SK-N-SH (cell line): Measurements from ENCODE around the gene PMF1. TPM values are rescaled to one million over a fixed set of nuclear protein-coding genes. Genes with fewer than 3 reads are reported as not detected.
A peak's percentile ranks its signal among the peaks of the same experiment; 100 is the strongest.

Source experiments
- CTCF ChIA-PET: fragments of 300-600, 350-600 bp; formaldehyde crosslinking; extraction: SDS; loops from one replicate; lab custom pipeline; 2021; lab: Yijun Ruan, JAX
- POLR2A ChIA-PET: fragments of 350-600 bp; sonication (Branson Sonifier 250); formaldehyde crosslinking; extraction: SDS; loops from one replicate; lab custom pipeline; 2020; ENCODE audit warnings: antibody characterized with exemption, inconsistent platforms; lab: Yijun Ruan, JAX
- DNase-seq: peaks from one replicate; pipeline ENCODE4 v3.0.0; 2012
- H2AFZ ChIP-seq: fragments of 200-600 bp; sonication (generic); 2 replicates; pipeline ENCODE4 v1.8.1; 2016; ENCODE audit warnings: antibody characterized with exemption, mild to moderate bottlenecking, low read depth
- H3F3A ChIP-seq: fragments of 200-600 bp; sonication (generic); replicated peaks from 2 replicates; pipeline ENCODE3; 2016; ENCODE audit warnings: antibody characterized with exemption, mild to moderate bottlenecking; ENCODE audit not compliant: insufficient read depth
- H3K27ac ChIP-seq, 2 experiments: fragments of 200-500 bp in 1 of 2; fragments of 200-600 bp in 1 of 2; sonication (Bioruptor generic) in 1 of 2; sonication (generic), shearing (Covaris generic) in 1 of 2; 2 replicates each; pipeline versions ENCODE4 v1.5.1 to v1.6.1; 2014 to 2016; ENCODE audit warnings: low read depth in 2 of 2, inconsistent platforms in 1 of 2, low read length in 1 of 2, mild to moderate bottlenecking in 1 of 2, mixed read lengths in 1 of 2
- H3K27me3 ChIP-seq: fragments of 200-600 bp; sonication (generic), shearing (Covaris generic); 2 replicates; pipeline ENCODE4 v1.6.1; 2016; ENCODE audit warnings: mixed run types; ENCODE audit not compliant: insufficient read depth
- H3K36me3 ChIP-seq, 2 experiments: fragments of 200-500 bp in 1 of 2; fragments of 200-600 bp in 1 of 2; sonication (Bioruptor generic) in 1 of 2; sonication (generic) in 1 of 2; replicated peaks in 1 of 2; 2 replicates each; pipeline versions ENCODE3 to v1.5.1; 2014 to 2016; ENCODE audit warnings: low read length in 1 of 2, mild to moderate bottlenecking in 1 of 2; ENCODE audit not compliant: insufficient read depth in 2 of 2, control insufficient read depth in 1 of 2
- H3K4me1 ChIP-seq, 2 experiments: fragments of 200-500 bp in 1 of 2; fragments of 200-600 bp in 1 of 2; sonication (Bioruptor generic) in 1 of 2; sonication (generic), shearing (Covaris generic) in 1 of 2; 2 replicates each; pipeline versions ENCODE4 v1.5.1 to v1.6.1; 2014 to 2016; ENCODE audit warnings: low read depth in 1 of 2, low read length in 1 of 2, mixed run types in 1 of 2; ENCODE audit not compliant: insufficient read depth in 2 of 2, control insufficient read depth in 1 of 2
- H3K4me2 ChIP-seq: fragments of 200-600 bp; sonication (generic), shearing (Covaris generic); 2 replicates; pipeline ENCODE4 v1.6.1; 2017; ENCODE audit warnings: mixed run types
- H3K4me3 ChIP-seq, 2 experiments: fragments of 200-500 bp in 1 of 2; fragments of 200-600 bp in 1 of 2; sonication (Bioruptor generic) in 1 of 2; sonication (generic), shearing (Covaris generic) in 1 of 2; 2 replicates each; pipeline versions ENCODE4 v1.5.1 to v1.8.1; 2014 to 2016; ENCODE audit warnings: low read depth in 2 of 2, inconsistent platforms in 1 of 2, low read length in 1 of 2, mild to moderate bottlenecking in 1 of 2, mixed read lengths in 1 of 2, moderate library complexity in 1 of 2
- H3K79me2 ChIP-seq: fragments of 200-600 bp; sonication (generic); 2 replicates; pipeline ENCODE4 v1.8.1; 2017; ENCODE audit warnings: mild to moderate bottlenecking; ENCODE audit not compliant: insufficient read depth
- H3K9ac ChIP-seq: fragments of 200-600 bp; sonication (generic); 2 replicates; pipeline ENCODE4 v1.6.1; 2017; ENCODE audit warnings: mixed run types
- H3K9me2 ChIP-seq: fragments of 200-600 bp; sonication (generic); 2 replicates; pipeline ENCODE4 v1.6.1; 2017; ENCODE audit warnings: mixed run types
- H3K9me3 ChIP-seq: fragments of 200-600 bp; sonication (generic); 2 replicates; pipeline ENCODE4 v1.6.1; 2017; ENCODE audit warnings: mixed run types, mild to moderate bottlenecking, moderate library complexity
- H4K20me1 ChIP-seq: fragments of 200-600 bp; sonication (generic); 2 replicates; pipeline ENCODE4 v1.6.1; 2017; ENCODE audit warnings: mild to moderate bottlenecking, mixed run types; ENCODE audit not compliant: insufficient read depth
- CHD2 ChIP-seq: fragments of 150-350 bp; IDR thresholded peaks from 2 replicates; pipeline ENCODE4 v1.6.1; 2018; ENCODE audit warnings: low read length; ENCODE audit not compliant: partially characterized antibody
- ELF1 ChIP-seq: IDR thresholded peaks from 2 replicates; pipeline ENCODE4 v1.4.0; 2012
- EP300 ChIP-seq, 2 experiments: IDR thresholded peaks; 2 replicates each; pipeline versions ENCODE4 v1.4.0 to v1.6.1; 2012; ENCODE audit warnings: borderline replicate concordance in 1 of 2, low read depth in 1 of 2, low read length in 1 of 2
- EZH2phosphoT487 ChIP-seq: fragments of 200-600 bp; sonication (generic); IDR thresholded peaks from 2 replicates; pipeline ENCODE4 v1.6.1; 2017; ENCODE audit warnings: low read depth, mixed run types, mild to moderate bottlenecking, antibody characterized with exemption, moderate library complexity, borderline replicate concordance
- FOXM1 ChIP-seq: IDR thresholded peaks from 2 replicates; pipeline ENCODE4 v1.4.0; 2012; ENCODE audit warnings: low read depth, mild to moderate bottlenecking
- GATA2 ChIP-seq: sonication (generic); formaldehyde crosslinking; IDR thresholded peaks from 2 replicates; pipeline ENCODE4 v1.5.0; 2020; ENCODE audit warnings: mild to moderate bottlenecking, missing genetic modification reagents
- MEF2A ChIP-seq: IDR thresholded peaks from 2 replicates; pipeline ENCODE4 v1.4.0; 2012; ENCODE audit warnings: low read depth, borderline replicate concordance
- MXI1 ChIP-seq: IDR thresholded peaks from 2 replicates; pipeline ENCODE4 v1.6.1; 2012; ENCODE audit warnings: mild to moderate bottlenecking, low read depth, low read length, improper control_type of control experiment
- POLR2AphosphoS5 ChIP-seq: IDR thresholded peaks from 2 replicates; pipeline ENCODE4 v1.6.1; 2012; ENCODE audit warnings: low read depth, low read length
- RAD21 ChIP-seq: IDR thresholded peaks from 2 replicates; pipeline ENCODE4 v1.6.1; 2012; ENCODE audit warnings: mild to moderate bottlenecking, low read length
- RCOR1 ChIP-seq: fragments of 150-350 bp; IDR thresholded peaks from 2 replicates; pipeline ENCODE4 v1.6.1; 2017; ENCODE audit warnings: antibody characterized with exemption, low read length
- RXRA ChIP-seq: IDR thresholded peaks from 2 replicates; pipeline ENCODE4 v1.4.0; 2012; ENCODE audit warnings: low read depth, mild to moderate bottlenecking, borderline replicate concordance
- SIN3A ChIP-seq: IDR thresholded peaks from 2 replicates; pipeline ENCODE4 v1.6.1; 2012; ENCODE audit warnings: low read depth, mild to moderate bottlenecking, low read length, moderate library complexity, borderline replicate concordance
- TCF12 ChIP-seq: IDR thresholded peaks from 2 replicates; pipeline ENCODE4 v1.4.0; 2012
- TEAD4 ChIP-seq: IDR thresholded peaks from 2 replicates; pipeline ENCODE4 v1.4.0; 2012; ENCODE audit warnings: mild to moderate bottlenecking, borderline replicate concordance; ENCODE audit not compliant: insufficient read depth
- WGBS: methylation state at CpG from one replicate; pipeline ENCODE4 v1.1.6; 2017; ENCODE audit warnings: low lambda C conversion rate; 5-methylcytosine and 5-hydroxymethylcytosine counted together
- polyA plus RNA-seq, 3 experiments: library from polyadenylated mRNA; depleted of rRNA; stranded (reverse); fragments of >200 nt; gene quantifications; 2 replicates each; pipeline ENCODE4 v1.2.3, GENCODE V29; 2012
- TF ChIP-seq, protein P1 (sequence below): IDR thresholded peaks from 2 replicates; pipeline ENCODE4; 2012
- TF ChIP-seq, protein P2 (sequence below): IDR thresholded peaks from 2 replicates; pipeline ENCODE4 v1.4.0; 2012; ENCODE audit warnings: low read depth
- TF ChIP-seq, protein P3 (sequence below): IDR thresholded peaks from 2 replicates; pipeline ENCODE4 v1.6.1; 2012; ENCODE audit warnings: mild to moderate bottlenecking, low read depth, low read length, moderate library complexity
- TF ChIP-seq, protein P4 (sequence below): IDR thresholded peaks from 2 replicates; pipeline ENCODE4 v1.4.0; 2012; ENCODE audit warnings: low read depth, borderline replicate concordance

The PMF1 gene
- polyA plus RNA-seq, 1 of the 3 experiments (the other 2 are of a cell fraction): 89.5 TPM

DNA sequence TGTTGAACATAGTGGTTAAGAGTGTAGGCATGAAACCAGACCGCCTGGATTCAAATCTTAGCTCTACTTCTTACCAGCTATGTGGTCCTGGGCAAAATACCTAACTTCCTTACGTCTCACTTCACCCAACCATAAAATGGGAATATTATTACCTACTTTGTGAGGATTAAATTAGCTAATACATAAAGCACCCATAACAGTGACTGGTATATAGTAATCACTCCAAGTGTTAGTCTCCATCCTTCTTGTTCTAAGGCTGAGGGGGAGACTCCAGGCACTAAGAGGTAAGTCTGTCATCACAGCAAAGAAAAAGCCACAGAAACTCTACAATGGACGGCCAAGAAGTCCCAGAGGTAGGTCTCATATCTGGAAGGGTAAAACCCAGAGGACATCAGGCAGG lies 67.0 kb downstream of the PMF1 start:
- POLR2A ChIA-PET: interaction anchor here (0.6 to 1.4 kb wide), 3 partner anchors 23 to 56 kb away, joined by 3 to 4 read pairs (median 4); no protein-coding TSS in a partner anchor
- Histone ChIP-seq H4K20me1 (peaks cover 31% of the 10 kb centered on the region), H3K27ac (no peak overlapping the region)

DNA sequence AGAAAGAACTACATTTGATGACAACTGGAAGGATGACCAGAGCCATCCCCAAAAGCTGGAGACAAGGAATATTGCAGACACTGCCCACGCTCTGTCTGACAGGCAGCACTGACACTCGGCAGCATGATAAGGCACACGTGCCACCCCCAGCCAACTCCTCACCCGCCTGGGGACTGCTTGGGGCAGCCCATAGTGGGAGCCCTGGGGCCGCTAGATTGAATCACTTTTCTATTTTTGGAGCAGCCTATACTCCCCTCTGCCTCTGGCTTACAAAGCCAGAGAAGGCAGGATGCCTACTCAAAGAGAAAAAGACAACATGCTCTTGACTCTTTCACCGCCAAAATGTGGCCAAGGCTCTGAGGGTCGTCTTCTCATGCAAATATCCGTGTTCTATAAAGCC lies 68.5 kb downstream of the PMF1 start:
- Histone ChIP-seq H3K4me3 (peak overlapping the region; percentile 67 to 87), H3K9me2 (no peaks in the 10 kb centered on the region), H3K9me3 (no peaks in the 10 kb centered on the region), H3K79me2 (peaks cover 65% of the 10 kb centered on the region), H3K4me2 (peak overlapping the region; percentile 89), H3K4me1 (peaks cover 10 to 17% of the 10 kb centered on the region in 2 experiments; a peak in 2 of 4 replicates), H4K20me1 (peaks cover 31% of the 10 kb centered on the region), H3K36me3 (peaks cover 25 to 33% of the 10 kb centered on the region in 2 experiments), H3K9ac (peak overlapping the region; percentile 84), H3K27ac (peak overlapping the region; percentile 69 to 83), H2AFZ (no peak overlapping the region; the same call in 1 of the 2 replicates), H3F3A (peaks cover 9% of the 10 kb centered on the region), H3K27me3 (no peaks in the 10 kb centered on the region)
- ChIA-PET CTCF (interaction anchor here (1.0 to 3.9 kb wide), 11 partner anchors 8 to 190 kb away, joined by 3 to 18 read pairs (median 4); no protein-coding TSS in a partner anchor), POLR2A (interaction anchor here (1.1 to 2.3 kb wide), 2 partner anchors 42 to 68 kb away, joined by 4 to 9 read pairs; partner anchors contain the start of gene PMF1)
- DNase-seq: peak; percentile 36
- TF ChIP-seq RXRA (no peak), SIN3A (peak; percentile 92), MEF2A (0 out of 2 replicates have a peak, but pooled peaks have one; percentile 32), CHD2 (no peak), GATA2 (CRISPR knock-in tag) (no peak), TEAD4 (no peak), ELF1 (no peak), EZH2phosphoT487 (no peak), RAD21 (no peak), RCOR1 (no peak), MXI1 (peak; percentile 99)
- TF ChIP-seq, protein P1, sequence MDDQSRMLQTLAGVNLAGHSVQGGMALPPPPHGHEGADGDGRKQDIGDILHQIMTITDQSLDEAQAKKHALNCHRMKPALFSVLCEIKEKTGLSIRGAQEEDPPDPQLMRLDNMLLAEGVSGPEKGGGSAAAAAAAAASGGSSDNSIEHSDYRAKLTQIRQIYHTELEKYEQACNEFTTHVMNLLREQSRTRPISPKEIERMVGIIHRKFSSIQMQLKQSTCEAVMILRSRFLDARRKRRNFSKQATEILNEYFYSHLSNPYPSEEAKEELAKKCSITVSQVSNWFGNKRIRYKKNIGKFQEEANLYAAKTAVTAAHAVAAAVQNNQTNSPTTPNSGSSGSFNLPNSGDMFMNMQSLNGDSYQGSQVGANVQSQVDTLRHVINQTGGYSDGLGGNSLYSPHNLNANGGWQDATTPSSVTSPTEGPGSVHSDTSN: no peak
- TF ChIP-seq, protein P2, sequence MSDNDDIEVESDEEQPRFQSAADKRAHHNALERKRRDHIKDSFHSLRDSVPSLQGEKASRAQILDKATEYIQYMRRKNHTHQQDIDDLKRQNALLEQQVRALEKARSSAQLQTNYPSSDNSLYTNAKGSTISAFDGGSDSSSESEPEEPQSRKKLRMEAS: peak; percentile 71
- TF ChIP-seq, protein P3, sequence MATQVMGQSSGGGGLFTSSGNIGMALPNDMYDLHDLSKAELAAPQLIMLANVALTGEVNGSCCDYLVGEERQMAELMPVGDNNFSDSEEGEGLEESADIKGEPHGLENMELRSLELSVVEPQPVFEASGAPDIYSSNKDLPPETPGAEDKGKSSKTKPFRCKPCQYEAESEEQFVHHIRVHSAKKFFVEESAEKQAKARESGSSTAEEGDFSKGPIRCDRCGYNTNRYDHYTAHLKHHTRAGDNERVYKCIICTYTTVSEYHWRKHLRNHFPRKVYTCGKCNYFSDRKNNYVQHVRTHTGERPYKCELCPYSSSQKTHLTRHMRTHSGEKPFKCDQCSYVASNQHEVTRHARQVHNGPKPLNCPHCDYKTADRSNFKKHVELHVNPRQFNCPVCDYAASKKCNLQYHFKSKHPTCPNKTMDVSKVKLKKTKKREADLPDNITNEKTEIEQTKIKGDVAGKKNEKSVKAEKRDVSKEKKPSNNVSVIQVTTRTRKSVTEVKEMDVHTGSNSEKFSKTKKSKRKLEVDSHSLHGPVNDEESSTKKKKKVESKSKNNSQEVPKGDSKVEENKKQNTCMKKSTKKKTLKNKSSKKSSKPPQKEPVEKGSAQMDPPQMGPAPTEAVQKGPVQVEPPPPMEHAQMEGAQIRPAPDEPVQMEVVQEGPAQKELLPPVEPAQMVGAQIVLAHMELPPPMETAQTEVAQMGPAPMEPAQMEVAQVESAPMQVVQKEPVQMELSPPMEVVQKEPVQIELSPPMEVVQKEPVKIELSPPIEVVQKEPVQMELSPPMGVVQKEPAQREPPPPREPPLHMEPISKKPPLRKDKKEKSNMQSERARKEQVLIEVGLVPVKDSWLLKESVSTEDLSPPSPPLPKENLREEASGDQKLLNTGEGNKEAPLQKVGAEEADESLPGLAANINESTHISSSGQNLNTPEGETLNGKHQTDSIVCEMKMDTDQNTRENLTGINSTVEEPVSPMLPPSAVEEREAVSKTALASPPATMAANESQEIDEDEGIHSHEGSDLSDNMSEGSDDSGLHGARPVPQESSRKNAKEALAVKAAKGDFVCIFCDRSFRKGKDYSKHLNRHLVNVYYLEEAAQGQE: no peak
- WGBS: 27% methylated on average over 3 of the region's 8 CpGs

More for the DNA sequence above, 67.0 kb downstream of the PMF1 start:
- no peak overlapping the region for H3K4me2 ChIP-seq
- TF ChIP-seq POLR2AphosphoS5: no peak
- no peak for TF ChIP-seq CHD2
- no peak for TF ChIP-seq EP300 (IDR thresholded peaks at IDR 0.05; ENCODE audit: borderline replicate concordance in 1 of 2, low read depth in 1 of 2, low read length in 1 of 2)
- TF ChIP-seq TEAD4: no peak
- TF ChIP-seq TCF12: no peak
- TF ChIP-seq, protein P4, sequence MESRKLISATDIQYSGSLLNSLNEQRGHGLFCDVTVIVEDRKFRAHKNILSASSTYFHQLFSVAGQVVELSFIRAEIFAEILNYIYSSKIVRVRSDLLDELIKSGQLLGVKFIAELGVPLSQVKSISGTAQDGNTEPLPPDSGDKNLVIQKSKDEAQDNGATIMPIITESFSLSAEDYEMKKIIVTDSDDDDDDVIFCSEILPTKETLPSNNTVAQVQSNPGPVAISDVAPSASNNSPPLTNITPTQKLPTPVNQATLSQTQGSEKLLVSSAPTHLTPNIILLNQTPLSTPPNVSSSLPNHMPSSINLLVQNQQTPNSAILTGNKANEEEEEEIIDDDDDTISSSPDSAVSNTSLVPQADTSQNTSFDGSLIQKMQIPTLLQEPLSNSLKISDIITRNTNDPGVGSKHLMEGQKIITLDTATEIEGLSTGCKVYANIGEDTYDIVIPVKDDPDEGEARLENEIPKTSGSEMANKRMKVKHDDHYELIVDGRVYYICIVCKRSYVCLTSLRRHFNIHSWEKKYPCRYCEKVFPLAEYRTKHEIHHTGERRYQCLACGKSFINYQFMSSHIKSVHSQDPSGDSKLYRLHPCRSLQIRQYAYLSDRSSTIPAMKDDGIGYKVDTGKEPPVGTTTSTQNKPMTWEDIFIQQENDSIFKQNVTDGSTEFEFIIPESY: no peak
- TF ChIP-seq GATA2 (CRISPR knock-in tag): no peak
- no peak for TF ChIP-seq FOXM1
- H3K36me3 ChIP-seq: peaks cover 35 to 43% of the 10 kb centered on the region in 2 experiments
- CTCF ChIA-PET: interaction anchor here (0.6 to 3.9 kb wide), 9 partner anchors 11 to 324 kb away, joined by 3 to 18 read pairs (median 4); no protein-coding TSS in a partner anchor
- no peaks in the 10 kb centered on the region for H3K27me3 ChIP-seq
- WGBS: 98% methylated on average over 3 of the region's 3 CpGs
- no peak overlapping the region for H3K9ac ChIP-seq
- H2AFZ ChIP-seq: no peak overlapping the region
- DNase-seq: no peak
- peaks cover 65% of the 10 kb centered on the region for H3K79me2 ChIP-seq
- H3K9me2 ChIP-seq: no peaks in the 10 kb centered on the region
- H3F3A ChIP-seq: peaks cover 14% of the 10 kb centered on the region
- peaks cover 10 to 17% of the 10 kb centered on the region in 2 experiments; a peak in 2 of 4 replicates for H3K4me1 ChIP-seq
- no peaks in the 10 kb centered on the region for H3K9me3 ChIP-seq
- no peak overlapping the region for H3K4me3 ChIP-seq
